Activated CD4-positive, alpha-beta memory T cell treated with anti-CD3 and anti-CD28 coated beads for 36 hours (primary cell): Measurements from ENCODE around the gene DTNA. TPM values are rescaled to one million over a fixed set of nuclear protein-coding genes. Genes with fewer than 3 reads are reported as not detected.
A peak's percentile ranks its signal among the peaks of the same experiment; 100 is the strongest.

Experiments used
- CTCF ChIA-PET: fragments of 350-600 bp; sonication (Branson Sonifier 250); formaldehyde crosslinking; loops from one replicate; lab custom pipeline; 2021; ENCODE audit warnings: antibody characterized with exemption, inconsistent platforms; lab: Charles Lee
- POLR2A ChIA-PET: fragments of 350-600 bp; sonication (Branson Sonifier 250); formaldehyde crosslinking; loops from one replicate; lab custom pipeline; 2021; ENCODE audit warnings: antibody characterized with exemption; lab: Charles Lee
- DNase-seq: peaks from one replicate; pipeline ENCODE4 v3.0.0-alpha.2; 2020
- H3K27ac Mint-ChIP-seq: one replicate; pipeline ENCODE4 v1.8.0; 2021; ENCODE audit warnings: mixed read lengths
- H3K27me3 Mint-ChIP-seq: one replicate; pipeline ENCODE4 v1.8.0; 2021; ENCODE audit warnings: mixed read lengths
- H3K36me3 Mint-ChIP-seq: one replicate; pipeline ENCODE4 v1.8.0; 2021; ENCODE audit warnings: mixed read lengths
- H3K4me1 Mint-ChIP-seq: one replicate; pipeline ENCODE4 v1.8.0; 2021; ENCODE audit warnings: low read depth, mixed read lengths
- H3K4me3 Mint-ChIP-seq: one replicate; pipeline ENCODE4 v1.8.0; 2021; ENCODE audit warnings: mild to moderate bottlenecking, mixed read lengths
- H3K9me3 Mint-ChIP-seq: one replicate; pipeline ENCODE4 v1.8.0; 2021; ENCODE audit warnings: mixed read lengths
- intact Hi-C: fragments of 100-400 bp; cut with micrococcal nuclease; formaldehyde crosslinking; loops from one replicate; pipeline ENCODE4 v1.15.1; 2023
- total RNA-seq, 2 experiments: library from RNA; stranded (reverse); gene quantifications; one replicate each; pipeline ENCODE4 v1.2.3, GENCODE V29; 2021

The DTNA gene
- total RNA-seq, 2 experiments from 2014 or later = not detected

GRCh38 chr18:34844732-34845459 lies 134.8 kb downstream of the DTNA start:
- H3K27ac Mint-ChIP-seq = no peak overlapping the region

GRCh38 chr18:34847408-34847807 lies 137.3 kb downstream of the DTNA start:
- POLR2A ChIA-PET = no interaction called here
- H3K27ac Mint-ChIP-seq = no peak overlapping the region
- H3K36me3 Mint-ChIP-seq = no peaks in the 10 kb centered on the region
- H3K9me3 Mint-ChIP-seq = no peaks in the 10 kb centered on the region
- no peak overlapping the region for H3K4me3 Mint-ChIP-seq
- peaks cover 25% of the 10 kb centered on the region for H3K27me3 Mint-ChIP-seq
- intact Hi-C loops = no loop called here
- no peaks in the 10 kb centered on the region for H3K4me1 Mint-ChIP-seq
- no peak for DNase-seq
- CTCF ChIA-PET = interaction anchor here (0.8 kb wide), 1 partner anchor 59 kb away, joined by 3 read pairs; no protein-coding TSS in a partner anchor

More at GRCh38 chr18:34844732-34845459, 134.8 kb downstream of the DTNA start:
- ChIA-PET POLR2A (no interaction called here), CTCF (no interaction called here)
- Mint-ChIP-seq H3K4me3 (no peak overlapping the region), H3K9me3 (no peaks in the 10 kb centered on the region), H3K36me3 (no peaks in the 10 kb centered on the region), H3K4me1 (no peaks in the 10 kb centered on the region), H3K27me3 (peaks cover 22% of the 10 kb centered on the region)
- DNase-seq = no peak
- intact Hi-C loops = no loop called here

GRCh38 chr18:34848156-34848555 lies 138.1 kb downstream of the DTNA start:
- H3K36me3 Mint-ChIP-seq = no peaks in the 10 kb centered on the region
- H3K9me3 Mint-ChIP-seq = no peaks in the 10 kb centered on the region
- no peak overlapping the region for H3K4me3 Mint-ChIP-seq
- intact Hi-C loops = no loop called here
- H3K27me3 Mint-ChIP-seq = peaks cover 27% of the 10 kb centered on the region
- CTCF ChIA-PET = interaction anchor here (0.8 kb wide), 1 partner anchor 60 kb away, joined by 3 read pairs; no protein-coding TSS in a partner anchor
- no peak overlapping the region for H3K27ac Mint-ChIP-seq
- H3K4me1 Mint-ChIP-seq = no peaks in the 10 kb centered on the region
- POLR2A ChIA-PET = no interaction called here
- no peak for DNase-seq

GRCh38 chr18:34848695-34849094 lies 138.6 kb downstream of the DTNA start:
- ChIA-PET CTCF (interaction anchor here (0.8 kb wide), 1 partner anchor 126 kb away, joined by 3 read pairs; no protein-coding TSS in a partner anchor), POLR2A (no interaction called here)
- Mint-ChIP-seq H3K36me3 (no peaks in the 10 kb centered on the region), H3K27ac (no peak overlapping the region), H3K4me3 (no peak overlapping the region), H3K4me1 (no peaks in the 10 kb centered on the region), H3K27me3 (peaks cover 28% of the 10 kb centered on the region), H3K9me3 (no peaks in the 10 kb centered on the region)
- intact Hi-C loops = no loop called here
- DNase-seq = no peak

GRCh38 chr18:34857320-34857719 lies 147.2 kb downstream of the DTNA start:
- Mint-ChIP-seq H3K27me3 (peaks cover 31% of the 10 kb centered on the region), H3K9me3 (peaks cover 2% of the 10 kb centered on the region), H3K36me3 (no peaks in the 10 kb centered on the region), H3K4me1 (peaks cover 6% of the 10 kb centered on the region), H3K27ac (no peak overlapping the region), H3K4me3 (no peak overlapping the region)
- no peak for DNase-seq
- ChIA-PET CTCF (no interaction called here), POLR2A (no interaction called here)
- intact Hi-C loops = no loop called here

- H3K27me3 Mint-ChIP-seq = peaks cover 29% of the 10 kb centered on the region
- no peaks in the 10 kb centered on the region for H3K36me3 Mint-ChIP-seq
- ChIA-PET POLR2A (no interaction called here), CTCF (interaction anchor here (1.5 kb wide), 1 partner anchor 8 kb away, joined by 4 read pairs; no protein-coding TSS in a partner anchor)
- intact Hi-C loops = no loop called here
- no peak for DNase-seq
- H3K27ac Mint-ChIP-seq = no peak overlapping the region
- H3K4me3 Mint-ChIP-seq = no peak overlapping the region
- H3K4me1 Mint-ChIP-seq = peaks cover 11% of the 10 kb centered on the region
- H3K9me3 Mint-ChIP-seq = peaks cover 2% of the 10 kb centered on the region
These were observed 148.1 kb downstream of the DTNA start for GRCh38 chr18:34858188-34858587.

GRCh38 chr18:34859496-34859895 lies 149.4 kb downstream of the DTNA start:
- H3K9me3 Mint-ChIP-seq = peaks cover 2% of the 10 kb centered on the region
- H3K4me1 Mint-ChIP-seq = peaks cover 14% of the 10 kb centered on the region
- no peak overlapping the region for H3K4me3 Mint-ChIP-seq
- ChIA-PET POLR2A (no interaction called here), CTCF (no interaction called here)
- DNase-seq = no peak
- no peak overlapping the region for H3K27ac Mint-ChIP-seq
- intact Hi-C loops = no loop called here
- no peaks in the 10 kb centered on the region for H3K36me3 Mint-ChIP-seq
- peaks cover 26% of the 10 kb centered on the region for H3K27me3 Mint-ChIP-seq

- no peak for DNase-seq
- no peaks in the 10 kb centered on the region for H3K36me3 Mint-ChIP-seq
- peaks cover 9% of the 10 kb centered on the region for H3K27me3 Mint-ChIP-seq
- no peak overlapping the region for H3K4me3 Mint-ChIP-seq
- POLR2A ChIA-PET = no interaction called here
- intact Hi-C loops = loop anchor here (5.0 to 10.0 kb wide), 2 partner anchors 480 to 622 kb away; partner anchors contain the start of gene ZNF24
- peaks cover 39% of the 10 kb centered on the region for H3K4me1 Mint-ChIP-seq
- CTCF ChIA-PET = no interaction called here
- peaks cover 2% of the 10 kb centered on the region for H3K9me3 Mint-ChIP-seq
- no peak overlapping the region for H3K27ac Mint-ChIP-seq
These were observed 152.5 kb downstream of the DTNA start for GRCh38 chr18:34862561-34862960.

- POLR2A ChIA-PET = no interaction called here
- Mint-ChIP-seq H3K9me3 (peaks cover 2% of the 10 kb centered on the region), H3K36me3 (no peaks in the 10 kb centered on the region), H3K27me3 (peaks cover 8% of the 10 kb centered on the region), H3K4me1 (peaks cover 39% of the 10 kb centered on the region), H3K4me3 (no peak overlapping the region), H3K27ac (no peak overlapping the region)
- CTCF ChIA-PET = no interaction called here
- no peak for DNase-seq
- intact Hi-C loops = loop anchor here (5.0 to 10.0 kb wide), 2 partner anchors 479 to 621 kb away; partner anchors contain the start of gene ZNF24
These were observed 153.6 kb downstream of the DTNA start for GRCh38 chr18:34863702-34864101.

GRCh38 chr18:34864836-34865497 lies 154.9 kb downstream of the DTNA start:
- ChIA-PET POLR2A (no interaction called here), CTCF (interaction anchor here (0.9 kb wide), 1 partner anchor 235 kb away, joined by 3 read pairs; no protein-coding TSS in a partner anchor)
- H3K36me3 Mint-ChIP-seq = no peaks in the 10 kb centered on the region
- peaks cover 39% of the 10 kb centered on the region for H3K4me1 Mint-ChIP-seq
- H3K27me3 Mint-ChIP-seq = peaks cover 11% of the 10 kb centered on the region
- intact Hi-C loops = loop anchor here (5.0 to 10.0 kb wide), 3 partner anchors 277 to 620 kb away; partner anchors contain the start of gene ZNF24
- DNase-seq = no peak
- H3K9me3 Mint-ChIP-seq = peaks cover 2% of the 10 kb centered on the region
- H3K27ac Mint-ChIP-seq = peak overlapping the region; percentile 25
- no peak overlapping the region for H3K4me3 Mint-ChIP-seq

- DNase-seq = peak; percentile 56
- Mint-ChIP-seq H3K27me3 (peaks cover 12% of the 10 kb centered on the region), H3K9me3 (no peaks in the 10 kb centered on the region), H3K36me3 (no peaks in the 10 kb centered on the region), H3K4me1 (peaks cover 34% of the 10 kb centered on the region), H3K27ac (peak overlapping the region; percentile 91), H3K4me3 (peak overlapping the region; percentile 16)
- CTCF ChIA-PET = interaction anchor here (0.7 to 1.3 kb wide), 6 partner anchors 29 to 489 kb away, joined by 3 to 6 read pairs (median 3); partner anchors contain the start of gene MAPRE2
- intact Hi-C loops = loop anchor here (1.0 to 10.0 kb wide), 5 partner anchors 44 to 618 kb away; no protein-coding TSS in a partner anchor
- POLR2A ChIA-PET = no interaction called here
These were observed 156.2 kb downstream of the DTNA start for GRCh38 chr18:34866310-34866709.

- DNase-seq = no peak
- Mint-ChIP-seq H3K27ac (peak overlapping the region; percentile 91), H3K27me3 (peaks cover 12% of the 10 kb centered on the region), H3K4me1 (peaks cover 36% of the 10 kb centered on the region), H3K36me3 (no peaks in the 10 kb centered on the region), H3K4me3 (peak overlapping the region; percentile 16), H3K9me3 (no peaks in the 10 kb centered on the region)
- ChIA-PET CTCF (interaction anchor here (0.6 to 1.3 kb wide), 7 partner anchors 20 to 489 kb away, joined by 3 to 6 read pairs (median 3); no protein-coding TSS in a partner anchor), POLR2A (no interaction called here)
- intact Hi-C loops = loop anchor here (1.0 to 10.0 kb wide), 5 partner anchors 44 to 618 kb away; no protein-coding TSS in a partner anchor
These were observed 156.6 kb downstream of the DTNA start for GRCh38 chr18:34866739-34867138.
